ENCODE measurements around the gene NAA10.

NAA10 gene

GRCh38 chrX:153882086-153882498 lies 52.7 kb downstream of the NAA10 start:
- DNase-seq (ENCODE audit: low read depth), result no peak
- no peak for TF ChIP-seq CTCF (IDR thresholded peaks at IDR 0.05; ENCODE audit: control insufficient read depth, insufficient read depth, low read depth, low read length, missing control alignments)
- H3K4me3 ChIP-seq (ENCODE audit: control insufficient read depth, low read depth, low read length), result no peak overlapping the region

GRCh38 chrX:153881281-153881680 lies 53.6 kb downstream of the NAA10 start:
- H3K4me3 ChIP-seq (ENCODE audit: control insufficient read depth, low read depth, low read length), result no peak overlapping the region
- DNase-seq (ENCODE audit: low read depth), result no peak
- TF ChIP-seq CTCF (IDR thresholded peaks at IDR 0.05; ENCODE audit: control insufficient read depth, insufficient read depth, low read depth, low read length, missing control alignments), result no peak

- DNase-seq (ENCODE audit: low read depth), result no peak
- H3K4me3 ChIP-seq (ENCODE audit: control insufficient read depth, low read depth, low read length), result no peak overlapping the region
- TF ChIP-seq CTCF (IDR thresholded peaks at IDR 0.05; ENCODE audit: control insufficient read depth, insufficient read depth, low read depth, low read length, missing control alignments), result no peak
These were observed 54.4 kb downstream of the NAA10 start for GRCh38 chrX:153880440-153880815.

DNA sequence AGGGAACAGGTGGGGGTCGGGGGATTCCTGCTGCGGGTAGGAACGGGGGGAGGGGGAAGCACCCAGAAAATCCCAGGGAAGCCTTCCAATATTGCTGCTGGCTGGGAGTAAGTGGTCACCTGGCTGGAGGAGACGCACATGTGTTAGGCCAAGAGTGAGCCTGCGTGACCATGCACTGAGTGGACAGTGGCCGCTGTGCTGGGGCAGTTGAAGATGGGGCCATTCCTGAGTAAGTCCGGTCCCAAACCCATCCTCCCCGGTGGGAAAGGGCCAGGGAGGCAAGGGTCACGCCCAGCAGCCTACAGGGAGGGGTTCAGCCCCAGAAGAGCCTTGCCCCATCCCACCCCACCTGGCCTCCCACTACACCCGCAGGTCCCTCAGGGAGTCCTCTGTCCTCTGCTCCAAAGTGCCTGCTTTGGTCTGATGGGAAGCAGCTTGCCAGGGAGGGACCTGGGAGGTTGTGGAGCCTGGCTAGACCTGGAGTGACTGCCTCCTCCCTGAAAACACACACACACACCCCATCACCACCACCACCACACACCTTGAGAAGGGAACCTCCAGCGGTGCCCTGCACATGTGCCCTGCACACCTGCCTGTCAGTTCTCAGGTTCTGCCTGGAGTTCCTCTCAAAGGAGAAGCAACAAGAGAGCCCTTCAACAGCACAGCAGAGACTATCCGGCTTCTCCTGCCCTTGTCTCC lies 54.9 kb downstream of the NAA10 start:
- no peak for TF ChIP-seq CTCF (IDR thresholded peaks at IDR 0.05; ENCODE audit: control insufficient read depth, insufficient read depth, low read depth, low read length, missing control alignments)
- no peak overlapping the region for H3K4me3 ChIP-seq (ENCODE audit: control insufficient read depth, low read depth, low read length)
- DNase-seq (ENCODE audit: low read depth), result no peak

Measured in AG09309 (cell line).